ENCODE results near the gene FOXO6. TPM values are rescaled to one million over a fixed set of nuclear protein-coding genes. Genes with fewer than 3 reads are reported as not detected.

The FOXO6 gene
- total RNA-seq, 1 experiment from 2014 or later: 1.9 TPM

DNA sequence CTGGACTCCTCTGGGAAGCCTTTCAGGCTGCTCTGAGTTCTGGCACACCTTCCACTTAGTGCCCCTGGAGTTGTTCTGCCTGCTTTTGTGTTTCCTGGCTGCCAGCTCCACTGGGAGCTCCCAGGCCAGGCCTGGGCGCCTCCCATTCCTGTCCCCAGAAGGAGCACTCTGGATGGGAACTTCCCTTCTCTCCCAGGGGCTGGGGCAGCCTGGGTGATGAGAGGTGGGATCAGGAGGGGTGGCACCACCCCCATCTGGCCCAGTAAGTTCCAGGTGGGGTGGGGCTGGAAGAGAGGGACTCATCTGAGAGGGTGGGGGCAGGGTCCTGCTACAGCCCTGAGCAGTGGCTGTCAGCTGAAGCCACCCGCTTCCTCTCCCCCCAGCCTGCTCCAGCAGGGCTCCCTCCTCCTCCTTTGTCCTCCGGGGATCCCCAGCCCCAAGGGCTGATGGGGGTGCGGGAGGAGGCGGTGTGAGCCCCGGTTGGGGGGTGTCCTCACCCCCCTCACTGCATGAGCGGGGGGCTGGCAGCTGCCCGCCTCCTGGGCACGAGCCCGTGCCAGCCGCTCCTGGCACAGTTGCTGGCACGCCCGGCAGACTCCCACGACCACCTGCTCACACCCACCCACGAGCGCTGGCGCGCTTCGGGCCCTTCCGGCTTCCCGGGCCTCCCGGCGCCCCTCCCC, 4.7 kb downstream of the FOXO6 start:
- no peak for DNase-seq (ENCODE audit: low spot score)

DNA sequence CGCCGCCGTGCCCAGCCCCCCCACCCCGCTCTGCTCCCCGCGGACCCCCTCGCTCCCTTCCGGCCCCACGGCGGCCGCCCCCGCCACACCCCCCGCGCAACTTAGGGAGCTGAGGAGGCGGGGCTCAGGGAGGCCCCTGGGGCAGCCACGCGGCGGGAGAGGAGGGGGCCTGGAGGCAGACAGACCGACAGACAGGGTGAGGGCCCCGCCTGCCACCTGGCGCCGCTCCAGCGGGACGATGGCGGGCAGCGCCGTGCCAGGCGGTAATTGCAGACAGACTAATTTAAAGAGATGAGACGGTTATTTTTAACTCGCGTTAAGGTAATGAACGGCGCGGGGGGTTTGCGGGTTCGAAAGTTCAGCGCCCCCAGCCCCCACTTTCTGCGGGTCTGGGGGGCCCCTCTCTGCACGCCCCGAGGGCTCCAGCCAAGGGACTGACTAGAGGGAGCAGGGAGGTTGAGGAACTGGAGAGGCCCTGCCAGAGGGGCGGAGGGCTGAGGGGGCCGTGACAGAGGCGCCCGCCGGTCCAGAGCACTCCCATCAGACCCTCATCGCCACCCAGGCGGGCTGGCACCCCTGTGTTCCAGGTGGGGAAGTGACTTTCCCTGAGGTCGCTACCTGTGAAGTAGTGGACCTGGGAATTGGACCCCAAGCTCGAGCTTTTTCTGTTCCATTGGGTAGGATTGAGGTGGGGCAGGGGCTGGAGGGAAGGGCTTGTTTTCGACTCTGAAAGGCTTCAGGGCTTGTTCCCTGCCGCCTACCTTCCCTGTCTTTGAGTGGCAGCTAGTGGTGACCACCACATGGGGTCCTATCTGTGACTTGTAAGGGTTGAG, 5.4 kb downstream of the FOXO6 start:
- no peak for DNase-seq (ENCODE audit: low spot score)

GRCh38 chr1:41367288-41367642, 6.0 kb downstream of the FOXO6 start:
- no peak for DNase-seq (ENCODE audit: low spot score)

GRCh38 chr1:41368366-41368765, 7.1 kb downstream of the FOXO6 start:
- no peak for DNase-seq (ENCODE audit: low spot score)

GRCh38 chr1:41368801-41369200, 7.6 kb downstream of the FOXO6 start:
- DNase-seq (ENCODE audit: low spot score): no peak

DNA sequence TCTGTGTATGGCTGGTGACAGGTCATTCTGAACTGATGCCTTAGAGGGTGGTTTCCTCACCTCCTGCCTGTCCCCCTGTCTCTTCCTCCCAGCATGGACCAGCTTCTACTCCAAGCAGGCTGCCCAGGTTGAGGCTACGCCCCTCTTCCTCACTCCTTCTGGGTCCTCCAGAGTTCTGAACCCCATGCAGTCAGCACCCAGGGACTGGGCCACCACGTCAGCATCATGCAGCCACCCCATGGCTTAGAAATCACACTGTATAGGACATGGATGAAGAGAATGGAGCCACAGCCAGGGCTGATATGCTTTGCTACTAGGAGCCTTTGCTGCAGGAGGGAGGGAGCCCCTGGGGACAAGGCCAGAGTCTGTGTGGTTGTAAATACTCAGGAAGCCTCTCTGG, 8.3 kb downstream of the FOXO6 start:
- no peak for DNase-seq (ENCODE audit: low spot score)

DNA sequence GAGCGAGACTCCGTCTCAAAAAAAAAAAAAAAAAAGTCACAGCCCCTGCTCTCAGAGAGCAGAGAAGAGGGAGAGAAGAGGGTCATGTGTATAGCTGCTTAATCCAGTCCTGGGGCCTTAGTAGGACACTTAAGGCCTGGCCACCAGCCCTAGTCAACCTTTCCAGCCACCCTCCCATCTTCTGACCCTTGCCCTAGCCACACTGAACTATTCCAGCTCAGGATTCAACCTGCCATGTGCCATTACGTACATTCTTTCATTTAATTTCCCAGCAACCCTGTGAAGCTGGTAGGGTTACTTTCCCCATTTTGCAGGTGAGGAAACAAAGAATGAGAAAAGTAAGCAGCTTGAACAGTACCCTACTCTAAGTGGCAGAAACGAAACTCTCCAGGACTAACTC, 9.0 kb downstream of the FOXO6 start:
- DNase-seq (ENCODE audit: low spot score): no peak

- no peak for DNase-seq (ENCODE audit: low spot score)
These were observed 9.7 kb downstream of the FOXO6 start for GRCh38 chr1:41370756-41371420.

GRCh38 chr1:41371630-41372599, 10.7 kb downstream of the FOXO6 start:
- DNase-seq (ENCODE audit: low spot score): no peak

DNA sequence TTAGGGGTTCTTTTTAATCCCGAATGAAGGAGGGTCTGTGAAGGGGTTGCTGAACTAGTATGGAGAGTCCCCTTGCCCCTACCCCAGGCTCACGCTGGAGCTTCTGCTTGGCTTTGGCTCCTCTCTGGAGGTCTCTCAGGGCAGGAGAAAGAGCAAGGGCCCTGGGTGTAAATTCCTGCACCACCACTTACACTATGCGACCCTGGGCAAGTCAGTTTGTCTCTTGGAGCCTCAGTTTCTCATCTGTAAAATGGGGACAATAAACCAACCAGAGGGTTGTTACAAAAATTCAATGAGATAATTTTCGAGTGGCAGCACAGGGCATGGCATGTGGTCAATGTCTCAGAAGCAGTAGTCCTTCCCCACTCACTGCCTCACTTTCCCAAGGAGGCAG, 11.4 kb downstream of the FOXO6 start:
- no peak for DNase-seq (ENCODE audit: low spot score)

DNA sequence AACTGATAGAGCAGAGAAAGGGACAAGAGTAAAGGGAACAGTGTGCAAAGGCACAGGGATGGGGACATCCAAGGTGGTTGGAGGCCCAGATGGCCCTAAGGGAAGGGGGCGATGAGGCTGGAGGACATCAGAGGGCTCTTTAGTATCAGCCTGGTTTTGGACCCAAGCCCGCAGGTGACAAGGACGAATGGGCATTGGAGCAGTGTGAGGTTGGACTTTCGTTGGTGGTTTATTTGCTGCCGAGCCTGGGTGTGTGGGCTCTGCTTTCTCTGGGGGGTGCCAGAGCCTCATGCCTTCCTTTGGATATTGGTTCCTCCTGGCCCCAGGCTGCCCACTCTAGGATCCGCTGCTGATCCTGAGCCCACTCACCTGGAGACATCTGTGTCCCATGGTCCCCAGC, 12.1 kb downstream of the FOXO6 start:
- no peak for DNase-seq (ENCODE audit: low spot score)

GRCh38 chr1:41374711-41375110, 13.5 kb downstream of the FOXO6 start:
- DNase-seq (ENCODE audit: low spot score): no peak

- no peak for DNase-seq (ENCODE audit: low spot score)
These were observed 16.2 kb downstream of the FOXO6 start for GRCh38 chr1:41377397-41377796.

- no peak for DNase-seq (ENCODE audit: low spot score)
These were observed 17.0 kb downstream of the FOXO6 start for GRCh38 chr1:41378222-41378621.

GRCh38 chr1:41378999-41379737, 17.9 kb downstream of the FOXO6 start:
- no peak for DNase-seq (ENCODE audit: low spot score)

DNA sequence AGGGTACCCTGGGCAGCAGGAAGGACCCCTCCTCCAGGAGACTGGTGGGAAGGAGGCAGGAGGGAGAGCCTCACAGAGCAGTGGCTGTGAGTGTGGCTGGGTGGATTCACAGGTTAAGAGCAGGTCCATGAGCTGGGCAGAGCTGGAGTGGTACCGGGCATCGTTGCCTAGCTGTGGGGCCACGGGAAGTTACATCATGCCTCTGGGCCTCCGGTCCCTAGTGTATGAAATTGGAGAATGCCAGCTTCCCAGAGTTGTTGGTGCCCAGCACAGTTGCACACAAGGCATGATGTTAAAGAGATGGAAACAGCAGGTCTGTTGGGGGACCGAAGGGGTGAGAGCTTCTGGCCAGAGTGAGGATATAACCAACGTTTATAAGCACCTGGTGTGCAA, 18.5 kb downstream of the FOXO6 start:
- no peak for DNase-seq (ENCODE audit: low spot score)

DNA sequence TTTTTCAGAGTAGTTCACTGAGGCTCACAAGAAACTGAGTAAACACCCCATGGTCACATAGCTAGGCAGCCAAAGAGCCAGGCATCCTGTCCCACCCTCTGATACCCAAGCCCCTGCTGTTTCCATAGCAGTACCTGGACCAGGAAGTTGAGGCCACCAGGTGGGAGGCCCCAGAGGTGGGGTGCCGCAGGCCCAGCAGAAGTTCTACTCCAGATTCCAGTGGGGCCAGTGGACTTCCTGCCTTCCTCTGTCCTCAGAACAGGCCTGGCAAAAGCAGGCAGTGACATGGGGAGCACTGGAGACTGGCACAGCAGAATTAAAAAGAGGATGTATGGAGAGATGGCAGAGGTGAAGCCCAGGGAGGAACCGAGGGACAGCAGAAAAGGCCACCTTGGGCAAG, 19.0 kb downstream of the FOXO6 start:
- no peak for DNase-seq (ENCODE audit: low spot score)

DNA sequence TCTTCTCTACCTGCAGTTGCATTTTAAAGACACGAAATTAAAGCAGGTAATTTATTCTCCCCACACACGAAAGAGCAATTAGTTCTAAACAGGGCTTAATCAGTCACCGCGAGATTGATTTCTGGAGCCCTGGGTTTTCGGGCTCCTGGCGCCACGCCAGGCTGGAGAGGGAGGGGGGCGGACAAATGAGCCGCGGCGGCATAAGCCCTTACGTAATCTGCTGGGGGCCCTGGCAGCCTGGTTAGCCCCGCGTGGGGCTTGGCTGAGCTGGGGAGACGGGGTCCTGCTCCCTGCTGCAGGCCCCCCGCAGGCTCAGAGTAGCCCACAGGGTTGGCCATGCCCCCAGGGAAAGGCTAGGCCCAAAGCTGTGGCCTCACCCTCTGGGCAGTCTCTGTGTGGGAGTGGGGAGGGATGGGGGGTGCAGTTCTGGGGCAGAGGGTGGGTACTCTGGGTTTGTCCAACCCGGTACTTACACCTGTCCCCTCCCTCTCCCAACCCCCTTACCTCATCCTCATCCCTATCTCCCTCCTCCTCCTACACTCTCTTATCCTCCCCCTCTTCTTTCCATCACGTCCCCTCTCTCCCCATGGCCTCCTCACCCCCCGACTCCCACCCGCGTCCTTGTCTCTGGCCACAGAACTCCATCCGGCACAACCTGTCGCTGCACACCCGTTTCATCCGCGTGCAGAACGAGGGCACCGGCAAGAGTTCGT, 19.9 kb downstream of the FOXO6 start:
- no peak for DNase-seq (ENCODE audit: low spot score)

GRCh38 chr1:41381692-41382479, 20.7 kb downstream of the FOXO6 start:
- DNase-seq (ENCODE audit: low spot score): peak; percentile 47
